Stimulated activated CD8-positive, alpha-beta memory T cell treated with anti-CD3 and anti-CD28 coated beads, Interleukin-7, amount 100 ng/mL, for 24 hours (primary cell): ENCODE results near the gene CAMK2A.

Source experiments
- DNase-seq: peaks from one replicate; pipeline ENCODE4 v3.0.0-alpha.2; 2020; ENCODE audit warnings: low read depth

The CAMK2A gene

GRCh38 chr5:150210644-150211043, 78.9 kb downstream of the CAMK2A start:
- DNase-seq: no peak

DNA sequence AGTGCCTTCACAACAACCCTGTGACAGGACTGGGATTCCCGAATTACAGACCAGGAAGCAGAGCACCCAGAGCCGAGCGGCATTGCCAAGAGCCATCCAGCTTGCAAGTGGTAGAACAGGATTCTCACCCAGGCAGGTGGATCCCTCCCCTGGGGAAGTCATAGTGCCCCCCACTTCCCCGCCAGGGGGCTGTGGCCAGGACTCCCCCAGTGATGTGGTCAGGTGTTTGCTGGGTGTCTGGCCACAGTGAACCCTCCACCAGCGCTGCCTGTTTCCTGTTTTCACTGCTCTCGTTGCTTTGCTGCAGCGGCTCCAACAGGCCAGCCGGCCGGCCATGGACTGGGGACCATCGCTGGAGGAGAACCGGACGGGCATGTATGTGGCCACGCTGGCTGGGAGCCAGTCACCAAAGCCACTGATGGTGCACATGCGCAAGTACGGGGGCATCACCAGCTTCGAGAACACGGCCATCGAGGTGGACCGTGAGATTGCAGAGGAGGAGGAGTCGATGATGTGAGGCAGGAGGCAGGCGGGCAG, 80.4 kb downstream of the CAMK2A start:
- DNase-seq: no peak

DNA sequence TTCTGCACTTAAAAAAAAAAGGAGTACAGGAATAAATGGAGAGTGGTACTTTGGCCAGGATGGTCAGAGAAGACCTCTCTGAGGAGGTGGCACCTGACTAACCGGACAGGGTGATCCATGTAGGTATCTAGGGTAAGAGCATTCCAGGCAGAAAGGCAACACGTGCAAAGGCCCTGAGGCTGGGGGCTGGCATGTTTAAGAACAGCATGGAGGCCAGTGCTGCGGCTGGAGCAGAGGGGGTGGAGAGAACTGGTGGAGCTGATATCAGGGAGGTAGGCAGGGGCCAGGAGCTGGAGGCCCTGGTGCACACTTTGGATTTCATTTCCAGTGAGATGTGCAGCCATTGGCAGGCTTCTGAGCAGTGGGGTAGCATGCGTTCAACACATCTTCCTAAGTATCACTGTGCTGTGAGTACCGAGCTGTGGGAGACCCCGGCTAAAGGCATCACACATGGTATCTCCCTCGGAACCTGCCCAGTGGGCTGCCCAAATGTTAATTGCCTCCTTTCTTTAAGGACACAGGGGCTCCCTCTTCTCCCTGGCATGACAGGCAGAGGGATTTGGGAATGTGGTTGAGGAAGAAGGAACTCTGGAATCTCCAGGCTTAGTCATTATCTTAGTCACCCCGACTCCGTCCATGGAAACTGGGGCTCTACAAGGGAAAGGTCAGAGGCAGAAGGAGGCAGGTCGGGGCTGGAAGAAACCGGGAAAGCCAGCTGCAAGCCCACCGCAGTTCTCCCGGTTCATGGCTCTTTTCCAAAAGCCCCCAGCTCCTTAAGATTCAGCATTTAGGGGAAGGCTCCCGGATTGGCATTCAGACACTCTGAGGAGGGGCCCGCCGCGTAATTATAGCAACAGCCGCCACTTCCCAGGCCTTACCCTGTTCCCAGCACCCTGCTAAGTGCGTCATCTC, 81.1 kb downstream of the CAMK2A start:
- no peak for DNase-seq

GRCh38 chr5:150206779-150207115, 82.8 kb downstream of the CAMK2A start:
- no peak for DNase-seq

GRCh38 chr5:150206098-150206778, 83.3 kb downstream of the CAMK2A start:
- no peak for DNase-seq

DNA sequence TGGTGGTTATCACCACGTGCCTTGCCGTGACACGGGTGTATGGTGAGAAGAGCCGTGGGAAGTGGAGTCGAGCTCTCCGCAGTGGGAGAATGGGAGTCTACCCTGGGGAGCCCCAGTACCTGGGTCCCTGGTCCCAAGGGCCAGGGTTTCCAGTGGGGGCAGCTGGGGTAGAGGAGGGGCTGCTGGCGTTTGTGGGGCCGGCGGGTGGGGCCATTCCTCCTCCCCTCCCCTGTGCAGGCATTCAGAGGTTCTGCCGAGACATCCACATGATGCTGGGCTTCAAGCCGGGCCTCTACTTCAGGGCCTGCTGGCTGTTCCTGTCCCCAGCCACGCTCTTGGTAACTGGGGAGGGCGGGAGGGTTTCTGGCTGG, 85.0 kb downstream of the CAMK2A start:
- DNase-seq: no peak

DNA sequence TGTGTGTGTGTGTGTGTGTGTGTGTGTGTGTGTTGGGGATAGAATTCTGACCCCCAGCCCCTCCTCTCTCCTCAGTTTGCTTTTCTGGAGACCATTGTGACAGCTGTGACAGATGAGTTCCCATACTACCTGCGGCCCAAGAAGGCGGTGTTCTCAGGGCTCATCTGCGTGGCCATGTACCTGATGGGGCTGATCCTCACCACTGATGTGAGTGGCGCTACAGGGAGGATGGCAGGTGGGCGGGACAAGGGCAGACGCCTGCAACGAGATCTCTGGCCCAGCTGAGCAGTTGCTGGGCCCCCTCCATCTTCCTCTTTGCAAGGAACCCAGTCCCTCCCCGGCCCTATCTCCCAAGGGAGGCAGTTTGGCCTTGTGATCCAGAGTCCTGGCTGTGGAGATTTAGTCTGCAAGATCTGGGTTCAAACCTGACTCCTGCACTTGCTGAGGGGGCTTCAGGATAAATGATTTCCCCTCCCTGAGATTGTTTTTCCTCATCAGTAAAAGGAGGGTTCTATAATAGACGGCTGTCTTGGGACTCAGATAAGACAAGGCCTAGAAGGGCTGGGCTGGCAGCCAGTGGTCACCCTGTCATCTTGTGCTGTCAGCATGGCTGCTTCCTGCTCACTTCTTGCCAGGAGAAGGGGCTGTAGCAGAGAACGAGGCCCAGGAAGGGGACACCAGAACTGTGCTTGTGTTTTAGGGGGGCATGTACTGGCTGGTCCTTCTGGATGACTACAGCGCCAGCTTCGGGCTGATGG, 85.6 kb downstream of the CAMK2A start:
- DNase-seq: no peak

DNA sequence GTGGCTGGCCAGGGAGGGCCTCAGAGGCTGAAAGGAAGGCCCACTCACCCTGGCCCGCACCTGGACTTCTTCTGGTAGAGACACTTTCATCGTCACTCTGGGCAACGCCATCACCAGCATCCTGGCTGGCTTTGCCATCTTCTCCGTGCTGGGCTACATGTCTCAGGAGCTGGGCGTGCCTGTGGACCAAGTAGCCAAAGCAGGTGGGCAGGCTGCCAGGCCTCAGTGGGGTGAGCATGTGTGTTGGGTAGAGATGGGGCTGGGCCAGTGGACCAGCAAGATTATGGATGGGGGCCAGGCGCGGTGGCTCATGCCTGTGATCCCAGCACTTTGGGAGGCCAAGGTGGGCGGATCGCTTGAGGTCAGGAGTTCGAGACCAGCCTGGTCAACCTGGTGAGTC, 87.1 kb downstream of the CAMK2A start:
- no peak for DNase-seq

GRCh38 chr5:150197476-150197875, 92.1 kb downstream of the CAMK2A start:
- DNase-seq: no peak

GRCh38 chr5:150196986-150197385, 92.6 kb downstream of the CAMK2A start:
- no peak for DNase-seq

GRCh38 chr5:150196514-150196913, 93.1 kb downstream of the CAMK2A start:
- no peak for DNase-seq

- DNase-seq: no peak
Measured at GRCh38 chr5:150195736-150196485, 93.7 kb downstream of the CAMK2A start.

GRCh38 chr5:150192462-150192861, 97.1 kb downstream of the CAMK2A start:
- no peak for DNase-seq

DNA sequence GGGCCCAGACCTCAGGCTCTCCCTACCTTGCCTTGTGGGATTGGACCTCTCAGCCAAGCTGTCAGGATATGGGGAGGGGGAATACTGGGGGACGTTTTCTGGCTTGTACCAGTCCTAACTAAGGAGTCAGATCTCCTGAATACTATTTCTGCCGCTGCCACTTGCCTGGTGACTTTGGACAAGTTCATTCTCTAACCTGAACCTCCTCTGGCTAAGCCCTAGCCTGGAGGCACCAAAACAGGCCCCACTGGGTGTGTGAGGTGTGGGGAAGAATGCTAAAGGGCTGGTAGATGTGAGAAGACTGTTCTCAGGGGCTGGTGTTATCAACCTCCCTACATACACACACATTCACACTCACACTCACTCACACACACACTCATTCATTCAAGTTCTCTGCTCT, 98.6 kb downstream of the CAMK2A start:
- no peak for DNase-seq

- DNase-seq: no peak
Measured at GRCh38 chr5:150190503-150190979, 99.0 kb downstream of the CAMK2A start.

DNA sequence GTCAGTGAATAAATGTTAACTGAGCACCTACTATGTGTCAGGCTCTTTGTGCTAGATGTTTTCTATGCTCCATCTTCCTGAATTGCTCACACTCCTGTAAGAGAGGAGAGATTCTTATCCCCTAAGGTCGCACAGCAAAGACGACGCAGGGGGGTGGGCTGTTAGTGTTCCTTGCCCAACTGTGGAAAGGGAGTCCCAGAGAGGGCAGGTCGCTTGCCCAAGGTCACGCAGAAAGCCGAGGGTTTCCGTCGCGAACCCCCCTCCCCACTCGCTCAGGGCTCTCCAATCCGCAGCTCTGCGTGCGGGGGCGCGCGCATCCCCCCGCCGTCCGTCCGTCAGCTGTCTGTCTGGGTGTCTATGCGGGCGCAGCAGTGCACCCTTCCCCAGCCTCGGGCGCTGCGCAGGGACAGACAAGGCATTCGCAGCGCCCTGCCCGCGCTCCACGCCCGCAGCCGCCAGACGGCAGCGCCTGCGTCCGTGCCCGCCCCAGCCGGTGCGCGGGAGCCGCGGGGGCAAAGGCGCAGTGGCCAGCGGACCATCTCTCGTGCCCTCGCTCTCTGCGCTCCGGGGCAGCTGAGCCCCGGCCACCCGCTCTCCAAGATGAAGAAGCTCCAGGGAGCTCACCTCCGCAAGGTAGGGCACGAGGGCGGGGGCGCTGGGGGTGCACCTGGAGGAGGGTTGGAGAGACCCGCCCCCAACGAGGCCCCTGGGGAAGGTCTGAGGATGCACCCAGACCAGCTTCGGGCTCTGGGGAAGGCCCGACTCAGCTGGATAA, 99.7 kb downstream of the CAMK2A start, which contains the start of gene SLC6A7:
TSS of gene SLC6A7 (plus strand) at position 335 of the 775 bp plus-strand sequence. CDS start at position 601, 266 bp downstream.
- DNase-seq: no peak

- DNase-seq: no peak
Measured at GRCh38 chr5:150189326-150189725, 100.2 kb downstream of the CAMK2A start.

DNA sequence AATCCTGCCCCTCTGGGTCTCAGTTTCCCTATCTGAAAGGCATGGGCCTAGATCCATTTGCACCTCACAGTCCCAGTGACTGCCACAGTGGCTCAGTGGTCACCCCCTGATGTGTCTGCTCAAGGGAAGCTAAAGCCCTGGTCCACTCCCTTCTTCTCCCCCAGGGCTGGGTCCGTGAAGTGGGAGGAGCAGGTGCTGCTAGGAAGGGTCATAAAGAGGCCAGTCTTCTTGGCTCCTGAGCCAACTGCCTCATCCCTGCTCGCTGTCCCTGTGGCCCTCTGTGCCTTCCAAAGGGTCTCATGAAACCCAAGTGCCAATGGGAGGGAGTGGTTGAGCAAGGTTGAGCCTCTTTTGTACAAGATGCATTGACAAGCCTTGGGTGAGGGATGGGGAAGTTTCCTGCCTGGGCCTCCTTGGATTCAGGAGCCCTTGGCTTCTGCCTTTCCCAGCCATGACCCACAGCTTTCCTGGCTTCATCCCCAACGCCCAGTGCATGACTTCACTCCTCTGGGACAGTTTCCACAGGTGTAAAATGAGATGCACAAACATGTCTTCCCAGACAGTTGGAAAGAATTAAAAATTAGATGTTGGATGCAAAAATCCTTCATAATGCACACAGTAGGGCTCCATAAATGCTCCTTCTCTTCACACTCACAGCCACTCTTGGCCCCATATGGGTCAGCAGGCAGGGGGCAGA, 101.3 kb downstream of the CAMK2A start:
- no peak for DNase-seq

DNA sequence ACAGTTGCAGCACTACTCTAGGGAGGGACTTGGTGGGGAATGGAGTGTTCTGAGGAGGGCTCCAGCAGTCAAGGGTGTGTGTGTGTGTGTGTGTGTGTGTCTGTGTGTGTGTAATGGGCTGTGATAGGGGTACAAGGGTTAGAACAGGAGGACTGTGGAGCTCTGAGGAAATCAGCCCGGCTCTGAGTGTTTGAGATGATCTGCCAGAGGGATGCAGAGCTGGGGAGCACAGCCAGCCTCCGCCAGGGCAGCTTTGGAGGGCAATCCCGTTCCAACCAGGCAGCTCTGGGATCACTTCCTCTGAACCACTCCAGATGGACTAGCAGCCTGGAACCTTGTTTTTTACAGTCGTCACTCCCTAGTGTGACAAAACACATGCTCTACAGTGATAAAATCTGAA, 102.7 kb downstream of the CAMK2A start:
- DNase-seq: no peak

GRCh38 chr5:150186137-150186536, 103.4 kb downstream of the CAMK2A start:
- no peak for DNase-seq
